Measurements from ENCODE around the gene ZGPAT. TPM values are rescaled to one million over a fixed set of nuclear protein-coding genes. Genes with fewer than 3 reads are reported as not detected.

ZGPAT gene
- total RNA-seq, 6 experiments from 2014 or later = 18.7 to 68.9 (median 31.9) TPM

- Histone ChIP-seq H3K4me3 (no peak overlapping the region), H3K27me3 (no peaks in the 10 kb centered on the region), H3K4me1 (peaks cover 0 to 16% (median 4%) of the 10 kb centered on the region in 4 donors), H3K9me3 (no peaks in the 10 kb centered on the region), H3K27ac (no peak overlapping the region), H3K36me3 (peaks cover 0 to 7% (median 4%) of the 10 kb centered on the region in 4 donors)
- intact Hi-C loops (cut with DNase I) = no loop called here
- peak in 1 of 3 donors; percentile 53 for DNase-seq
- ATAC-seq = no peak
- TF ChIP-seq POLR2A (IDR thresholded peaks at IDR 0.05) (no peak), CTCF (IDR thresholded peaks at IDR 0.05) (no peak)
- 16% methylated on average over 2 of the region's 13 CpGs for WGBS (ENCODE audit: insufficient coverage, low coverage, low lambda C conversion rate, missing lambda C conversion rate)
Measured at GRCh38 chr20:63747622-63748069, 39.8 kb downstream of the ZGPAT start.

GRCh38 chr20:63748070-63748933, 40.5 kb downstream of the ZGPAT start:
- H3K4me1 ChIP-seq = peaks cover 0 to 10% (median under 1%) of the 10 kb centered on the region in 4 donors
- H3K4me3 ChIP-seq = no peak overlapping the region
- no peak for ATAC-seq
- no peaks in the 10 kb centered on the region for H3K27me3 ChIP-seq
- H3K27ac ChIP-seq = no peak overlapping the region
- TF ChIP-seq POLR2A (IDR thresholded peaks at IDR 0.05) (no peak), CTCF (IDR thresholded peaks at IDR 0.05) (no peak)
- WGBS (ENCODE audit: insufficient coverage, low coverage, low lambda C conversion rate, missing lambda C conversion rate) = 79% methylated on average over 3 of the region's 20 CpGs
- H3K9me3 ChIP-seq = no peaks in the 10 kb centered on the region
- peak in 1 of 3 donors; percentile 50 for DNase-seq
- intact Hi-C loops (cut with DNase I) = no loop called here
- H3K36me3 ChIP-seq = peaks cover 0 to under 1% (median 0%) of the 10 kb centered on the region in 4 donors

GRCh38 chr20:63748934-63749270, 41.1 kb downstream of the ZGPAT start:
- H3K4me3 ChIP-seq = no peak overlapping the region
- no peaks in the 10 kb centered on the region for H3K9me3 ChIP-seq
- ATAC-seq (no peak), DNase-seq (peak in 1 of 3 donors; percentile 50)
- peaks cover 0 to 4% (median 0%) of the 10 kb centered on the region in 4 donors for H3K4me1 ChIP-seq
- H3K36me3 ChIP-seq = no peaks in the 10 kb centered on the region
- intact Hi-C loops (cut with DNase I) = no loop called here
- no peaks in the 10 kb centered on the region for H3K27me3 ChIP-seq
- TF ChIP-seq CTCF (IDR thresholded peaks at IDR 0.05) = no peak
- TF ChIP-seq POLR2A (IDR thresholded peaks at IDR 0.05) = no peak
- 90% methylated on average over 10 of the region's 11 CpGs for WGBS (ENCODE audit: insufficient coverage, low coverage, low lambda C conversion rate, missing lambda C conversion rate)
- H3K27ac ChIP-seq = no peak overlapping the region

GRCh38 chr20:63749597-63750508, 42.0 kb downstream of the ZGPAT start:
- H3K4me3 ChIP-seq = no peak overlapping the region
- TF ChIP-seq CTCF (IDR thresholded peaks at IDR 0.05) = no peak
- no peak for TF ChIP-seq POLR2A (IDR thresholded peaks at IDR 0.05)
- intact Hi-C loops (cut with DNase I) = no loop called here
- H3K27me3 ChIP-seq = no peaks in the 10 kb centered on the region
- H3K27ac ChIP-seq = no peak overlapping the region
- ATAC-seq = no peak
- WGBS (ENCODE audit: insufficient coverage, low coverage, low lambda C conversion rate, missing lambda C conversion rate) = 84% methylated on average over 7 of the region's 16 CpGs
- DNase-seq = peak in 1 of 3 donors; percentile 45
- no peaks in the 10 kb centered on the region for H3K4me1 ChIP-seq
- no peaks in the 10 kb centered on the region for H3K9me3 ChIP-seq
- H3K36me3 ChIP-seq = no peaks in the 10 kb centered on the region

Data from right lobe of liver (tissue), 6 donors.